RWPE2 (cell line): ENCODE data around the gene SUCLG2.
A peak's percentile ranks its signal among the peaks of the same experiment; 100 is the strongest.

Source experiments
- ATAC-seq: fragments of 200-7000 bp; cut with Tn5 transposase; 3 replicates; pipeline ENCODE4 v1.9.1; 2021; ENCODE audit warnings: low read depth
- DNase-seq: peaks from one replicate; pipeline ENCODE4 v3.0.0-alpha.2; 2020; ENCODE audit warnings: low spot score
- H3K27ac ChIP-seq: fragments of 450-650 bp; 2 replicates; pipeline ENCODE4 v1.5.1; 2017; ENCODE audit warnings: mild to moderate bottlenecking; ENCODE audit not compliant: poor library complexity, severe bottlenecking
- H3K27me3 ChIP-seq: fragments of 250-450 bp; sonication (Bioruptor Pico); 2 replicates; pipeline ENCODE4 v1.5.1; 2021; ENCODE audit warnings: mild to moderate bottlenecking, moderate library complexity; ENCODE audit not compliant: insufficient read depth, poor library complexity, severe bottlenecking
- H3K36me3 ChIP-seq: fragments of 250-450 bp; sonication (Bioruptor Pico); 2 replicates; pipeline ENCODE4 v1.5.1; 2020; ENCODE audit warnings: low read depth, mild to moderate bottlenecking, moderate library complexity
- H3K4me1 ChIP-seq: fragments of 250-450 bp; sonication (Bioruptor Pico); 2 replicates; pipeline ENCODE4 v1.5.1; 2021; ENCODE audit warnings: mild to moderate bottlenecking, moderate library complexity; ENCODE audit not compliant: insufficient read depth, poor library complexity, severe bottlenecking
- H3K4me3 ChIP-seq: fragments of 250-450 bp; sonication (Bioruptor Pico); 2 replicates; pipeline ENCODE4 v1.5.1; 2021; ENCODE audit warnings: mild to moderate bottlenecking, moderate library complexity; ENCODE audit not compliant: severe bottlenecking
- H3K9me3 ChIP-seq: fragments of 250-450 bp; sonication (Bioruptor Pico); 2 replicates; pipeline ENCODE4 v1.5.1; 2021; ENCODE audit warnings: mild to moderate bottlenecking, moderate library complexity; ENCODE audit not compliant: severe bottlenecking
- TF ChIP-seq, protein P1 (sequence below): fragments of 450-650 bp; IDR thresholded peaks from one replicate; pipeline ENCODE4 v1.5.1; 2017; ENCODE audit warnings: mild to moderate bottlenecking, moderate library complexity; ENCODE audit not compliant: poor library complexity, severe bottlenecking

Gene SUCLG2

DNA sequence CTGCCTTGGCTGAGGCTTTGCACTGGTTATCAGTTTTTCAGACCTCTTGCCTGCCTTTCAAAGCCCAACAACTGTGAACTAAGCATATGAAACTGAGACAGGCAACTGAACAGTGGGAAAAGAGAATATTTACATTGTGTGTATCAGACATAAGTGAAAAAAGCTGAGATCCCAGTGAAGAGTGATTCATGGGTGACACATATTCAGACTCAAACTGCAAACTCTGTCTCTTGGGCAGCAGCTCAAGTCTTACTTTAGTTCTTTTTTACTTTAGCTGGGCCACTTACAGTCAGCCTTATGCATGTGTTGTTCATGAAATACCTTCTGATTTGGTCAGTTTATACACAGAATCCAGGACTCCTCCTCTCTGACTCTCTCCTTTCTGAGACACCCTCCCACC, 19.2 kb downstream of the SUCLG2 start:
- Histone ChIP-seq H3K36me3 (peaks cover 17% of the 10 kb centered on the region), H3K27ac (peak overlapping the region; percentile 38), H3K27me3 (no peaks in the 10 kb centered on the region), H3K4me1 (peaks cover 5% of the 10 kb centered on the region), H3K4me3 (no peak overlapping the region), H3K9me3 (no peaks in the 10 kb centered on the region)
- ATAC-seq (peak; percentile 94), DNase-seq (no peak)
- TF ChIP-seq, protein P1, sequence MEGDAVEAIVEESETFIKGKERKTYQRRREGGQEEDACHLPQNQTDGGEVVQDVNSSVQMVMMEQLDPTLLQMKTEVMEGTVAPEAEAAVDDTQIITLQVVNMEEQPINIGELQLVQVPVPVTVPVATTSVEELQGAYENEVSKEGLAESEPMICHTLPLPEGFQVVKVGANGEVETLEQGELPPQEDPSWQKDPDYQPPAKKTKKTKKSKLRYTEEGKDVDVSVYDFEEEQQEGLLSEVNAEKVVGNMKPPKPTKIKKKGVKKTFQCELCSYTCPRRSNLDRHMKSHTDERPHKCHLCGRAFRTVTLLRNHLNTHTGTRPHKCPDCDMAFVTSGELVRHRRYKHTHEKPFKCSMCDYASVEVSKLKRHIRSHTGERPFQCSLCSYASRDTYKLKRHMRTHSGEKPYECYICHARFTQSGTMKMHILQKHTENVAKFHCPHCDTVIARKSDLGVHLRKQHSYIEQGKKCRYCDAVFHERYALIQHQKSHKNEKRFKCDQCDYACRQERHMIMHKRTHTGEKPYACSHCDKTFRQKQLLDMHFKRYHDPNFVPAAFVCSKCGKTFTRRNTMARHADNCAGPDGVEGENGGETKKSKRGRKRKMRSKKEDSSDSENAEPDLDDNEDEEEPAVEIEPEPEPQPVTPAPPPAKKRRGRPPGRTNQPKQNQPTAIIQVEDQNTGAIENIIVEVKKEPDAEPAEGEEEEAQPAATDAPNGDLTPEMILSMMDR = no peak

DNA sequence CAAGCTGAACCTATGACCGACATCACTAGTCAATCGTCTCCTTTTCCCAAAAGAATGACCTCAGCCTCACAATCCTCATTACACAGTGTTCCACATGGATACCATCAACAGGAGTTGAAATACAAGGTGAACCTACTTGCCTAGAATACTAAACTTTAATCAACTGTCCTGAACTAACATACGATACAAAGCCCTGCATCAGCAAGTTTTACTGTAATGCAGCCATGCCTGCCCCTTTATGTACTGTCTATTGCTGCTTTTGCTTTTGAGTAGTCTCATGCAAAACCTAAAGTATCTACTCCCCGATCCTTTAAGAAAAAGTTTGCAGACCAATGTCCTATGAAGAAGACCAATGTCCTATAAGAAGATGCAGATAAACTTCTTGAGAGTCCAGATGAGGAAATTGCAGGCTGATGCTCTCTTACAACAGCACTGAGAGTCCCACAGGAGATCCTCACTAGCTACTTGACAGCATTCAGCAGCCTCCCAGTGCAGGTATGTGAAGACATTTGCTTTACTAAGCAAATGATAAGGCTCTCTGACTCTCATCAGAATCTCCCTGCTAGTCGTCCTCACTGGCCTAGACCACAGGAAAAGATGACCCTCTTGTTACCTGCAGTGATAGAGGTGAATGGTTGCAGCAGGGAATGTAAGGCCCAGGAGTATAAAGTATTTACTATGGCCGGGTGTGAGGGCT, 23.6 kb downstream of the SUCLG2 start:
- no peak overlapping the region for H3K27ac ChIP-seq
- TF ChIP-seq, protein P1 = no peak
- H3K27me3 ChIP-seq = no peaks in the 10 kb centered on the region
- no peaks in the 10 kb centered on the region for H3K9me3 ChIP-seq
- DNase-seq (no peak), ATAC-seq (no peak)
- peaks cover 10% of the 10 kb centered on the region for H3K36me3 ChIP-seq
- H3K4me3 ChIP-seq = no peak overlapping the region
- H3K4me1 ChIP-seq = peaks cover 4% of the 10 kb centered on the region

DNA sequence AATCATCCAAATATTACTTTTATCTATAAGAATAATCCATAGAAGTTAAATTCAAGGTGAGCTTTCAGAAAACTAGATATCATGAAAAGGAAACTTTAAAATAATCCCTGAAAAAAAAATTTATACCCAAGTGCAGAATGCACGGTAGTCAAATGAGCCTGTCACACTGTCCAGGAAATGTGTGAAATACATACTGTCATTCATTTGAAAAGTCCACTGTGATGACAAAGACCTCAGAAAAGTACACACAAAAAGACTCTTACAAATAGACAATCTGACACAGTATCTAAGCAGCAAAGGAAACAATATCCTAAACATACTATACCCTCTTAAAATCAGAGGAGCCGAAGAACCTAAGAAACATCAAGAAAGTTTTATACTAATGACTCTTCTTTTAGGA, 29.7 kb downstream of the SUCLG2 start:
- no peak overlapping the region for H3K4me3 ChIP-seq
- H3K36me3 ChIP-seq = peaks cover 18% of the 10 kb centered on the region
- H3K4me1 ChIP-seq = no peaks in the 10 kb centered on the region
- DNase-seq (no peak), ATAC-seq (no peak)
- no peaks in the 10 kb centered on the region for H3K27me3 ChIP-seq
- no peak overlapping the region for H3K27ac ChIP-seq
- TF ChIP-seq, protein P1 = no peak
- no peaks in the 10 kb centered on the region for H3K9me3 ChIP-seq

DNA sequence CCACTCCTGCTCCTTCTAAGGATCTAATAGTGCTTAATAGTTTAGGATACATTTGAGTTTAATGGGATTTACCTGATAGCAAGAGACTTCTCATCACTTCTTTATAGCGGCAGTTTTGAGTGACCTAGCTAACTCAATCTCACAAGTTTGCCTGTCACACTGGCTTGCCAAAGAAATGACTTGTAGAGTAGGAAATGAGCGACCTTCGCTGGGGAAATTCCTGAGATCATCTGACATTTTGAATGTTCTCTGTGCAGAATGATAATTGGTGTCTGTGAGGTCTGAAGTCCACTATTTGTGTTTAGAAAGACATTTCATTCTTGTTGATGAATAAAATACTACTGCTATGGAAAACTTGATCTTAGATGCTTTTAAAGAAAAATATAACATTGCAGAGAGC, 30.3 kb downstream of the SUCLG2 start:
- no peak overlapping the region for H3K27ac ChIP-seq
- H3K4me1 ChIP-seq = no peaks in the 10 kb centered on the region
- H3K36me3 ChIP-seq = peaks cover 23% of the 10 kb centered on the region
- no peaks in the 10 kb centered on the region for H3K27me3 ChIP-seq
- ATAC-seq = no peak
- TF ChIP-seq, protein P1 = no peak
- DNase-seq = no peak
- H3K4me3 ChIP-seq = no peak overlapping the region
- no peaks in the 10 kb centered on the region for H3K9me3 ChIP-seq

DNA sequence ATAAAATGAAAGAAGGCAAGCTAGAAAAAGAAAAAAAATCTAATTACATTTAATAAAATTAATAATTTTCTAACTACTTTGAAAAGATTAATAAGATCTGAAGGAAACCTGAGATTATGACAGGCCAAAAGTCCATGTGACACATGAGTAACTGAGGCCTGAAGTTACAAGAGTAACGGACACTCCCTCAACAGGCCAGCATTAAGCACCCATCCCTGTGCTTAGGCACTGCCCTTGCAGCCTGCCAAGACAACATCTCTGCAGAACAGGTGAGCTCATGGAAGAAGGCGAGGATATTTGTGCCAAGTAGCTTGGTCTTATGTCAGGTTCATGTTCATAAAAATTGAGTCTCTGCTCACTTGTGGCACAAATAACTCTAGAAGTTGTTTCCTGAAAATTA, 31.8 kb downstream of the SUCLG2 start:
- no peaks in the 10 kb centered on the region for H3K9me3 ChIP-seq
- H3K36me3 ChIP-seq = peaks cover 31% of the 10 kb centered on the region
- no peak overlapping the region for H3K4me3 ChIP-seq
- DNase-seq (no peak), ATAC-seq (no peak)
- TF ChIP-seq, protein P1 = no peak
- H3K4me1 ChIP-seq = no peaks in the 10 kb centered on the region
- no peak overlapping the region for H3K27ac ChIP-seq
- H3K27me3 ChIP-seq = no peaks in the 10 kb centered on the region
